Endothelial cell (in vitro differentiated cells): ENCODE data around the gene NHLRC1. TPM values are rescaled to one million over a fixed set of nuclear protein-coding genes. Genes with fewer than 3 reads are reported as not detected.

Experiments used
- DNase-seq: peaks from one replicate; pipeline ENCODE4 v3.0.0; 2021; ENCODE audit warnings: low spot score
- H3K27ac Mint-ChIP-seq: one replicate; pipeline ENCODE4 v1.8.0; 2021; ENCODE audit warnings: mixed read lengths, inconsistent platforms; ENCODE audit not compliant: unreplicated experiment
- H3K27me3 Mint-ChIP-seq: one replicate; pipeline ENCODE4 v1.8.0; 2021; ENCODE audit warnings: mild to moderate bottlenecking, moderate library complexity, mixed read lengths, inconsistent platforms; ENCODE audit not compliant: unreplicated experiment
- H3K36me3 Mint-ChIP-seq: one replicate; pipeline ENCODE4 v1.8.0; 2021; ENCODE audit warnings: mild to moderate bottlenecking, low read depth, mixed read lengths, inconsistent platforms; ENCODE audit not compliant: unreplicated experiment
- H3K4me1 Mint-ChIP-seq: one replicate; pipeline ENCODE4 v1.8.0; 2021; ENCODE audit warnings: mild to moderate bottlenecking, mixed read lengths, inconsistent platforms; ENCODE audit not compliant: unreplicated experiment
- H3K4me3 Mint-ChIP-seq: one replicate; pipeline ENCODE4 v1.8.0; 2021; ENCODE audit warnings: mild to moderate bottlenecking, mixed read lengths, inconsistent platforms; ENCODE audit not compliant: unreplicated experiment
- H3K9me3 Mint-ChIP-seq: one replicate; pipeline ENCODE4 v1.8.0; 2021; ENCODE audit warnings: mixed read lengths, inconsistent platforms; ENCODE audit not compliant: unreplicated experiment
- CTCF ChIP-seq: fragments of 200-600 bp; sonication (generic); IDR thresholded peaks from one replicate; pipeline ENCODE4 v1.5.0; 2021; ENCODE audit warnings: antibody characterized with exemption; ENCODE audit not compliant: unreplicated experiment
- total RNA-seq: library from RNA; stranded (reverse); fragmentation: NEBNext Ultra II Directional; extraction: Animal tissue kit (Norgen Biotek cat#: 25700); gene quantifications from one replicate; pipeline ENCODE4 v1.2.1, GENCODE V29; 2021; ENCODE audit not compliant: unreplicated experiment

Gene NHLRC1
- total RNA-seq, 1 donor from 2014 or later, result 0.64 TPM

GRCh38 chr6:18080544-18080943 is 41.9 kb downstream of the NHLRC1 start:
- no peak overlapping the region for H3K4me3 Mint-ChIP-seq
- no peak for TF ChIP-seq CTCF
- H3K36me3 Mint-ChIP-seq, result no peaks in the 10 kb centered on the region
- H3K9me3 Mint-ChIP-seq, result no peaks in the 10 kb centered on the region
- no peak overlapping the region for H3K27ac Mint-ChIP-seq
- H3K4me1 Mint-ChIP-seq, result no peaks in the 10 kb centered on the region
- DNase-seq, result no peak
- peaks cover 1% of the 10 kb centered on the region for H3K27me3 Mint-ChIP-seq

- Mint-ChIP-seq H3K9me3 (no peaks in the 10 kb centered on the region), H3K4me1 (no peaks in the 10 kb centered on the region), H3K4me3 (no peak overlapping the region), H3K27ac (no peak overlapping the region), H3K27me3 (peaks cover 1% of the 10 kb centered on the region), H3K36me3 (no peaks in the 10 kb centered on the region)
- DNase-seq, result no peak
- no peak for TF ChIP-seq CTCF
Observed at GRCh38 chr6:18078866-18079265, 43.6 kb downstream of the NHLRC1 start.

- H3K36me3 Mint-ChIP-seq, result no peaks in the 10 kb centered on the region
- no peak overlapping the region for H3K4me3 Mint-ChIP-seq
- TF ChIP-seq CTCF, result no peak
- H3K9me3 Mint-ChIP-seq, result no peaks in the 10 kb centered on the region
- no peak overlapping the region for H3K27ac Mint-ChIP-seq
- no peaks in the 10 kb centered on the region for H3K4me1 Mint-ChIP-seq
- no peak for DNase-seq
- H3K27me3 Mint-ChIP-seq, result no peaks in the 10 kb centered on the region
Observed at GRCh38 chr6:18076231-18076630, 46.2 kb downstream of the NHLRC1 start.

GRCh38 chr6:18072841-18073240 is 49.6 kb downstream of the NHLRC1 start:
- no peak for DNase-seq
- H3K4me3 Mint-ChIP-seq, result no peak overlapping the region
- H3K27me3 Mint-ChIP-seq, result peaks cover 1% of the 10 kb centered on the region
- H3K9me3 Mint-ChIP-seq, result no peaks in the 10 kb centered on the region
- no peaks in the 10 kb centered on the region for H3K36me3 Mint-ChIP-seq
- no peaks in the 10 kb centered on the region for H3K4me1 Mint-ChIP-seq
- TF ChIP-seq CTCF, result no peak
- no peak overlapping the region for H3K27ac Mint-ChIP-seq

- Mint-ChIP-seq H3K4me3 (no peak overlapping the region), H3K36me3 (no peaks in the 10 kb centered on the region), H3K9me3 (no peaks in the 10 kb centered on the region), H3K4me1 (no peaks in the 10 kb centered on the region), H3K27me3 (peaks cover 1% of the 10 kb centered on the region), H3K27ac (no peak overlapping the region)
- no peak for DNase-seq
- no peak for TF ChIP-seq CTCF
Observed at GRCh38 chr6:18070486-18070885, 52.0 kb downstream of the NHLRC1 start.

Other genes starting within 250 kb of the NHLRC1 start
- 139 TPM for gene KIF13A, start 135.0 kb downstream of the NHLRC1 start, total RNA-seq
- 13.7 TPM for gene TPMT, start 32.4 kb upstream of the NHLRC1 start, total RNA-seq
- gene KDM1B, start 32.7 kb upstream of the NHLRC1 start, total RNA-seq, result 14.9 TPM
- gene DEK, start 141.9 kb upstream of the NHLRC1 start, total RNA-seq, result 61.2 TPM